Pancreas (tissue), 10 donors: ENCODE measurements around the gene RBM22. TPM values are rescaled to one million over a fixed set of nuclear protein-coding genes. Genes with fewer than 3 reads are reported as not detected.

Source experiments
- ATAC-seq, 4 donors: fragments of 200-7000 bp; cut with Tn5 transposase; one replicate each; pipeline versions ENCODE4 v1.8.0 to v1.9.1; 2020; ENCODE audit warnings: mild to moderate bottlenecking in 4 of 4, moderate library complexity in 4 of 4
- DNase-seq, 6 donors: peaks; one replicate each; pipeline ENCODE4 v3.0.0-alpha.2; 2020
- FAIRE-seq: peaks from 2 replicates; lab custom pipeline; 2012; peaks lifted over from hg19 to GRCh38; lab: Jason Lieb, UNC
- H3K27ac ChIP-seq, 4 donors: fragments of 200-600 bp; sonication (generic); 1 replicate in 3 of 4; 2 replicates in 1 of 4; pipeline versions ENCODE4 v1.5.0 to v1.8.0; 2020
- H3K27me3 ChIP-seq, 4 donors: fragments of 200-600 bp; one replicate each; pipeline ENCODE4 v1.8.0; 2021
- H3K36me3 ChIP-seq, 3 donors: fragments of 200-600 bp; sonication (generic) in 1 of 3; one replicate each; pipeline versions ENCODE4 v1.5.0 to v1.8.0; 2020 to 2021
- H3K4me1 ChIP-seq, 3 donors: fragments of 200-600 bp; one replicate each; pipeline ENCODE4 v1.8.0; 2021
- H3K4me3 ChIP-seq, 4 donors: fragments of 200-600 bp; sonication (generic) in 2 of 4; one replicate each; pipeline versions ENCODE4 v1.5.0 to v1.8.0; 2020 to 2021
- H3K9me3 ChIP-seq, 4 donors: fragments of 200-600 bp; one replicate each; pipeline ENCODE4 v1.8.0; 2021
- WGBS, 2 donors: extraction: QIAGEN DNeasy Blood & Tissue Kit; methylation state at CpG; one replicate each; pipeline ENCODE4 v1.1.7; 2013; 5-methylcytosine and 5-hydroxymethylcytosine counted together
- intact Hi-C, 3 donors: fragments of 100-400 bp; cut with DNase I; formaldehyde crosslinking; loops; one replicate each; pipeline versions ENCODE4 v1.11.1 to v1.14.2; 2022
- polyA plus RNA-seq, 2 donors: library from polyadenylated mRNA; stranded (reverse); fragments of 200-250 nt; gene quantifications; one replicate each; pipeline ENCODE4 v1.2.3, GENCODE V29; 2013
- total RNA-seq, 6 donors: library from RNA; stranded (reverse); fragmentation: NEBNext Ultra II Directional in 4 of 6; extraction: Animal tissue kit (Norgen Biotek cat#: 25700) in 4 of 6; gene quantifications; one replicate each; pipeline versions ENCODE4 v1.2.1 to v1.2.4, GENCODE V29; 2021 to 2023
- TF ChIP-seq, protein P1 (sequence below), 4 donors: fragments of 200-600 bp; sonication (generic) in 3 of 4; IDR thresholded peaks; one replicate each; pipeline versions ENCODE4 v1.5.0 to v1.8.0; 2021; ENCODE audit warnings: antibody characterized with exemption in 4 of 4
- donor health status: healthy with polysubstance abuse.
- donor health status: DM: no; HTN: no; CAD: no; lungs with moderate emphysema.
- donor health status: DM: no; HTN: no; CAD: no.
- donor health status: control.
- donor health status: control.
- donor health status: Bipolar disorder and iron deficiency.
- donor health status: DM: yes; HTN: yes; CAD: no.
- donor health status: DM: no; HTN: no; CAD: no.
- donor health status: DM: no; HTN: no; CAD: no.
- donor health status: DM: yes; HTN: yes; CAD: no.

The RBM22 gene
- total and polyA plus RNA-seq, 8 donors: 14.8 to 32.3 (median 19.6) TPM

DNA sequence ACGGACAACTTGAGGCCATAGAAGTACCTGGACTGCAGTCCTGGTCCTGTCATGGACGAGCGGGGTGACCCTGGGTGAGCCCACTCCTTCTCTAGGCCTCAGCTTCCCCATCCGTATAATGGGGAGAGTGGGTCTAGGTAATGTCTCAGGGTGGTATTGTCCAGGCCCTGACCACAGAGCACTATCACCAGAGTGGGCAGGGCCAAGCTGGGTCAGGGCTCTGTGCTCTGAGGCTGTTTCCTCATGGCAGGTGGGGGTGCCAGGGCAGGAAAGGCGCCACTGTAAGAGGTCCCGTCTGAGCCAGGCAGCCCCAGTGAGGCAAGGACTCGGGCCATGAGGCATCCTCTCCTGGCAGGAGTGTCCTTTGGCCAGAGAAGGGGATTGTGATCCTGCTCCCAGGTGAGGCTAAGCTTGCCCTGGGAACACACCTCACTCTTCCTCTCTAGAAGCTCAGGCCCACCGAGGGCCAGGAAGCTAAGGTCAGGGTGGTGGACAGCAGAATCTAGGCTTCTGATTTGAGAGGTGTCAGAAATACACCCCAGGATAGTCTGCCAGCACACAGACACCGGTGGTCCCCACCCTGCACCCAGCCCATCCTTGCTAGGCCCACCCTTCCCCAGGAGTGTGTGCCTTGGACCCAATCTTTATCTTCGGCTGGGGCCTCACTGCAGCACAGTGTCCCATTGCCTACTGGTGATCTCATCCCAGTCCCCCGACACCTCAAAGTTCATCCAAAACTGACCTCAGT lies 41.3 kb downstream of the RBM22 start:
- FAIRE-seq (no peak), ATAC-seq (no peak), DNase-seq (peak in 1 of 6 donors; percentile 13)
- Histone ChIP-seq H3K4me3 (no peak overlapping the region), H3K27me3 (no peaks in the 10 kb centered on the region), H3K4me1 (no peaks in the 10 kb centered on the region), H3K36me3 (no peaks in the 10 kb centered on the region), H3K27ac (no peak overlapping the region), H3K9me3 (no peaks in the 10 kb centered on the region)
- 75 to 83% methylated on average over 11 of the region's 11 CpGs for WGBS, 2 donors
- intact Hi-C loops: loop anchor here in 2 of 3 donors (5.0 kb wide), 1 partner anchor 97 kb away; no protein-coding TSS in a partner anchor
- TF ChIP-seq, protein P1, sequence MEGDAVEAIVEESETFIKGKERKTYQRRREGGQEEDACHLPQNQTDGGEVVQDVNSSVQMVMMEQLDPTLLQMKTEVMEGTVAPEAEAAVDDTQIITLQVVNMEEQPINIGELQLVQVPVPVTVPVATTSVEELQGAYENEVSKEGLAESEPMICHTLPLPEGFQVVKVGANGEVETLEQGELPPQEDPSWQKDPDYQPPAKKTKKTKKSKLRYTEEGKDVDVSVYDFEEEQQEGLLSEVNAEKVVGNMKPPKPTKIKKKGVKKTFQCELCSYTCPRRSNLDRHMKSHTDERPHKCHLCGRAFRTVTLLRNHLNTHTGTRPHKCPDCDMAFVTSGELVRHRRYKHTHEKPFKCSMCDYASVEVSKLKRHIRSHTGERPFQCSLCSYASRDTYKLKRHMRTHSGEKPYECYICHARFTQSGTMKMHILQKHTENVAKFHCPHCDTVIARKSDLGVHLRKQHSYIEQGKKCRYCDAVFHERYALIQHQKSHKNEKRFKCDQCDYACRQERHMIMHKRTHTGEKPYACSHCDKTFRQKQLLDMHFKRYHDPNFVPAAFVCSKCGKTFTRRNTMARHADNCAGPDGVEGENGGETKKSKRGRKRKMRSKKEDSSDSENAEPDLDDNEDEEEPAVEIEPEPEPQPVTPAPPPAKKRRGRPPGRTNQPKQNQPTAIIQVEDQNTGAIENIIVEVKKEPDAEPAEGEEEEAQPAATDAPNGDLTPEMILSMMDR (IDR thresholded peaks at IDR 0.05): no peak

DNA sequence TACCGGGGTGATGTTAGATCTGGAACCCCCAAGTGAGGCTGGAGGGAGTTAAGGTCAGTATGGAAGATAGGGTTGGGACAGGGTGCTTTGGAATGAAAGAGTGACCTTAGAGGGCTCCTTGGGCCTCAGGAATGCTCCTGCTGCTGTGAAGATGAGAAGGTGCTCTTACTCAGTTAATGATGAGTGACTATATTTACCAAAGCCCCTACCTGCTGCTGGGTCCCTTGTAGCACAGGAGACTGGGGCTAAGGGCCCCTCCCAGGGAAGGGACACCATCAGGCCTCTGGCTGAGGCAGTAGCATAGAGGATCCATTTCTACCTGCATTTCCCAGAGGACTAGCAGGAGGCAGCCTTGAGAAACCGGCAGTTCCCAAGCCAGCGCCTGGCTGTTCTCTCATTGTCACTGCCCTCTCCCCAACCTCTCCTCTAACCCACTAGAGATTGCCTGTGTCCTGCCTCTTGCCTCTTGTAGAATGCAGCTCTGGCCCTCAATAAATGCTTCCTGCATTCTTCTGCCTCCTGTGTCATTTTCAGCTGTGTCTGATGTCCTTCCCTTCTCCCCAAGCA lies 42.1 kb downstream of the RBM22 start:
- no peak for ATAC-seq
- Histone ChIP-seq H3K36me3 (no peaks in the 10 kb centered on the region), H3K27me3 (no peaks in the 10 kb centered on the region), H3K27ac (no peak overlapping the region), H3K9me3 (no peaks in the 10 kb centered on the region), H3K4me3 (no peak overlapping the region), H3K4me1 (no peaks in the 10 kb centered on the region)
- WGBS, 2 donors: 26 to 31% methylated on average over 3 of the region's 3 CpGs
- intact Hi-C loops: loop anchor here in 2 of 3 donors (5.0 kb wide), 1 partner anchor 96 kb away; no protein-coding TSS in a partner anchor
- no peak for DNase-seq
- TF ChIP-seq, protein P1 (IDR thresholded peaks at IDR 0.05): no peak
- no peak for FAIRE-seq

DNA sequence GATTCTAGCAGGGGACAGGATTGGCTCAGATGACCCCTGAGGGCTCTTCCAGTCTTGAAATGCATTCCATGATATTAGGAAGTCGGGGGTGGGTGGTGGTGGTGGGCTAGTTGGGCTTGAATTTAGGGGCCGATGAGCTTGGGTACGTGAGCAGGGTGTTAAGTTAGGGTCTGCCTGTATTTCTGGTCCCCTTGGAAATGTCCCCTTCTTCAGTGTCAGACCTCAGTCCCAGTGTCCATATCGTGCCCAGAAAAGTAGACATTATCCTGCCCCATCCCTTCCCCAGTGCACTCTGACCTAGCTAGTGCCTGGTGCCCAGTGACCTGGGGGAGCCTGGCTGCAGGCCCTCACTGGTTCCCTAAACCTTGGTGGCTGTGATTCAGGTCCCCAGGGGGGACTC lies 42.7 kb downstream of the RBM22 start:
- 95% methylated on average over 4 of the region's 4 CpGs for WGBS, 2 donors
- H3K36me3 ChIP-seq: no peaks in the 10 kb centered on the region
- TF ChIP-seq, protein P1 (IDR thresholded peaks at IDR 0.05): no peak
- no peaks in the 10 kb centered on the region for H3K27me3 ChIP-seq
- ATAC-seq (no peak), DNase-seq (no peak), FAIRE-seq (no peak)
- H3K4me1 ChIP-seq: no peaks in the 10 kb centered on the region
- no peak overlapping the region for H3K4me3 ChIP-seq
- intact Hi-C loops: loop anchor here in 2 of 3 donors (5.0 kb wide), 1 partner anchor 96 kb away; no protein-coding TSS in a partner anchor
- no peak overlapping the region for H3K27ac ChIP-seq
- H3K9me3 ChIP-seq: no peaks in the 10 kb centered on the region

DNA sequence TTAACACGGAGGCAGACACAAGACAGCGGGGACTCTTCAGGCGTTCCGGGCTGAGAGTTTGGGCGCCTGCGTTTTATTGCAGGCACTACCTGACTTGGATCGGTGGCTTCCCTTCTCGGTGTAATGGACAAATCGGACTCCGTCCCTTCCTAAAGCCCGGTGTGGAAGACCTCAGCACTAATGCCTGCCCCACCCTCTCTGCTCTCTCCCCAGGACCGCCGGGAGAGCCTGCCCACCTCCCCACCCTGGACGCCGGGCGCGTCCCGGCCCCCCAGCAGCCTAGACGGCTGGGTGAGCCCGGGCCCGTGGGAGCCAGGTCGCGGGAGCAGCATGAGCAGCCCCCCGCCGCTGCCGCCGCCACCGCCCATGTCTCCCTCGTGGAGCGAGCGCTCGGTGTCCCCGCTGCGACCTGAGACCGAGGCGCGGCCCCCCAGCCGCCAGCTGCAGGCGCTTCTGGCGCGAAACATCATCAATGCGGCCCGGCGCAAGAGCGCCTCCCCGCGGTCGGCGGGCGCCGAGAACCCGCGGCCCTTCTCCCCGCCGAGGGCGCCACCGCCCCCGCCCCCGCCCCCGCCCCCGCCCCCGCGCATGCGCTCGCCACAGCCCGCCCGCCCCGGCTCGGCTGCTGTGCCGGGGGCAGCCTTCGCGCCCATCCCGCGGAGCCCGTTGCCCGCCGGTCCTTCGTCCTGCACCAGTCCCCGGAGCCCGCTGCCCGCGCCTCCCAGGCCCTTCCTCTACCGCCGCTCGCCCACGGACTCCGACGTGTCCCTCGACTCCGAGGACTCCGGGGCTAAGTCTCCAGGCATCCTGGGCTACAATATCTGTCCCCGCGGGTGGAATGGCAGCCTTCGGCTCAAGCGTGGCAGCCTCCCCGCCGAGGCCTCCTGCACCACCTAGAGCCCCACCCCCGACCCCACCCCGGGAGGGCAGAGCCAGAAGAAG lies 44.4 kb downstream of the RBM22 start:
- no peaks in the 10 kb centered on the region for H3K4me1 ChIP-seq
- H3K27ac ChIP-seq: peak overlapping the region in 1 of 4 donors; percentile 41
- WGBS, 2 donors: 2 to 5% methylated on average over 76 to 99 of the region's 99 CpGs

More for the DNA sequence above, 44.4 kb downstream of the RBM22 start:
- Histone ChIP-seq H3K4me3 (peak overlapping the region; percentile 8 to 55 (median 33)), H3K36me3 (no peaks in the 10 kb centered on the region), H3K9me3 (no peaks in the 10 kb centered on the region), H3K27me3 (no peaks in the 10 kb centered on the region)
- ATAC-seq: peak; percentile 75 to 89 (median 88)
- DNase-seq: peak; percentile 59 to 91 (median 82)
- intact Hi-C loops: loop anchor here in 2 of 3 donors (5.0 kb wide), 1 partner anchor 94 kb away; no protein-coding TSS in a partner anchor
- TF ChIP-seq, protein P1 (IDR thresholded peaks at IDR 0.05): peak; percentile 41 to 56 (median 48)
- no peak for FAIRE-seq
